ENCODE data around the gene FGFR3.

FGFR3 gene

GRCh38 chr4:1770245-1770644 is 22.8 kb upstream of the FGFR3 start:
- DNase-seq (ENCODE audit: low spot score): no peak

- no peak for DNase-seq (ENCODE audit: low spot score)
Measured at GRCh38 chr4:1770791-1771231, 22.3 kb upstream of the FGFR3 start.

GRCh38 chr4:1771555-1772305 is 21.4 kb upstream of the FGFR3 start:
- DNase-seq (ENCODE audit: low spot score): no peak

GRCh38 chr4:1772853-1773538 is 20.1 kb upstream of the FGFR3 start:
- DNase-seq (ENCODE audit: low spot score): no peak

GRCh38 chr4:1773754-1774153 is 19.3 kb upstream of the FGFR3 start:
- DNase-seq (ENCODE audit: low spot score): no peak

- no peak for DNase-seq (ENCODE audit: low spot score)
Measured at GRCh38 chr4:1775731-1776500, 17.2 kb upstream of the FGFR3 start.

- DNase-seq (ENCODE audit: low spot score): no peak
Measured at GRCh38 chr4:1776521-1777161, 16.5 kb upstream of the FGFR3 start.

- peak; percentile 93 for DNase-seq (ENCODE audit: low spot score)
Measured at GRCh38 chr4:1777822-1778641, 15.1 kb upstream of the FGFR3 start.

GRCh38 chr4:1778642-1779392 is 14.3 kb upstream of the FGFR3 start:
- DNase-seq (ENCODE audit: low spot score): no peak

GRCh38 chr4:1779588-1780382 is 13.3 kb upstream of the FGFR3 start:
- DNase-seq (ENCODE audit: low spot score): no peak

GRCh38 chr4:1780435-1780834 is 12.7 kb upstream of the FGFR3 start:
- no peak for DNase-seq (ENCODE audit: low spot score)

- no peak for DNase-seq (ENCODE audit: low spot score)
Measured at GRCh38 chr4:1783015-1783414, 10.1 kb upstream of the FGFR3 start.

- no peak for DNase-seq (ENCODE audit: low spot score)
Measured at GRCh38 chr4:1783970-1784369, 9.1 kb upstream of the FGFR3 start.

GRCh38 chr4:1784395-1784788 is 8.7 kb upstream of the FGFR3 start:
- DNase-seq (ENCODE audit: low spot score): no peak

GRCh38 chr4:1784789-1785591 is 8.1 kb upstream of the FGFR3 start:
- no peak for DNase-seq (ENCODE audit: low spot score)

GRCh38 chr4:1785592-1785991 is 7.5 kb upstream of the FGFR3 start:
- no peak for DNase-seq (ENCODE audit: low spot score)

- DNase-seq (ENCODE audit: low spot score): no peak
Measured at GRCh38 chr4:1786544-1787362, 6.3 kb upstream of the FGFR3 start.

GRCh38 chr4:1787411-1788077 is 5.5 kb upstream of the FGFR3 start:
- no peak for DNase-seq (ENCODE audit: low spot score)

Data from iPS-NIHi11 (cell line).